Iris pigment epithelial cell (primary cell): ENCODE results near the gene GFRA4.
"Not testable (repeated sequence)": the region's sequence is repeated elsewhere in the genome, so short reads cannot be mapped to it uniquely, and the experiment has no call there.

ENCODE experiments used
- DNase-seq: peaks from one replicate; pipeline ENCODE4 v3.0.0-alpha.2; 2011; ENCODE audit warnings: low read depth

Gene GFRA4

DNA sequence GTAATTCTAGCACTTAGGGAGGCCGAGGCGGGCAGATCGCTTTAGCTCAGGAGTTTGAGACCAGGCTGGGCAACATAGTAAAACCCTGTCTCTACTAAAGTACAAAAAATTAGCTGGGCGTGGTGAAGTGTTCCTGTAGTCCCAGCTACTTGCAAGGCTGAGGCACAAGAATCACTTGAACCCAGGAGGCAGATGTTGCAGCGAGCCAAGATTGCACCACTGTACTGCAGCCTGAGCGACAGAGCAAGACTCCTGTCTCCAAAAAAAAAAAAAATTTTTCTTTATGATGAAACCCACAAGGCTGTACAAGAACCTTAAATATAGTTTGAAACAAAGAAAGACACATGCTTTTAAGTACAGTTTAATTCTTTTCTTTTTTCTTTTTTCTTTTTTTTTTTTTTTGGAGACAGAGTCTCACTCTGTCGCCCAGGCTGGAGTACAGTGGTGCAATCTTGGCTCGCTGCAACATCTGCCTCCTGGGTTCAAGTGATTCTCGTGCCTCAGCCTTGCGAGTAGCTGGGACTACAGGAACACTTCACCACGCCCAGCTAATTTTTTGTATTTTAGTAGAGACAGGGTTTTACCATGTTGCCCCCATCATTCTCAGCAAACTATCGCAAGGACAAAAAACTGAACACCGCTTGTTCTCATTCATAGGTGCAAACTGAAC, 47.9 kb downstream of the GFRA4 start:
- DNase-seq: not testable (repeated sequence)

- DNase-seq: peak; percentile 17
These were observed 48.7 kb downstream of the GFRA4 start for GRCh38 chr20:3614466-3614865.

DNA sequence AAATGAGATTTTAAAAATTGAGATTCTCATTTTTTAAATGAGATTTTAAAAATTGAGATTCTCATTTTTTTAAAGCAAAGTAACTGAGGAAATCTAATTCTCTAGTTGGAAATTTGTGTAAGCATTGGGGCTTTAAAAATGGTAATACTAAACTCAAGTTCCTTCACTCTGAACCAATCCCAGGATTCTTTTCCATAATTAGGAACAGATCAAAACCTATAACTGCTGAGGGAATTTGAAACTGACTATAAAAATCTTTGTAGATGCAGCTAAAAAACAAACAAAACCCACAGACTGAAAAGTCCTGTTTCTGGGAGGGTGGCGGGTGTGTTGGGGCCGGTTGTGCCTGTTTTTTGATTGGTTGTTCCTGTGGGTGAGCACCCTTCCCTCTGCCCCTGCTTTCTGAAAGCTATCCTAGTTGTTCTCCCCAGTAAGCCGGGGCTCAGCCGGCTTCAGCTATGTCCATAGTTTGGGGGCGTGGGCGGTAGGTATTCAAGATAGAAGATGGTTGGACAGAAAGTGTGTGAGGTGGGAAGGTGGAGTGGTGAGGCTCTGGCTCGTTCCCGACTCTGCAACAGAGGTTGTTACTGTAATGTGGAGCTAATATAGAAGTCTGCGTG, 49.3 kb downstream of the GFRA4 start:
- peak; percentile 31 for DNase-seq

- DNase-seq: peak; percentile 21
These were observed 50.2 kb downstream of the GFRA4 start for GRCh38 chr20:3612795-3613572.

DNA sequence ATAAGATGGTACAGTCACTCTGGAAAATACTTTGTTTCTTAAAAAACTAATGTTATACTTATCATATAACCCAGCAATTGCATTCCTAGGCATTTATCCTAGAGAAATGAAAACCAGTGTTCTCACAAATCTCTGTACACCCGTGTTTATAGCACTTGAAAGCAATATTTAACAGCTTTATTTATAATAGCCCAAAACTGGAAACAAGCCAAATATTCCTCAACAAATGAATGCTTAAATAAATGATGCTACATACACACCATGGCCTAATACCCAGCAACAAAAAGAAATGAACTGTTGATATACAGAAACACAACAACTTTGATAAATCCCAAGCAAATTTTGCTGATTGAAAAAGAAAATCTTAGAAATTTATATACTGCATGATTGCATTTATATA, 51.3 kb downstream of the GFRA4 start:
- no peak for DNase-seq
